ENCODE results near the gene LMTK3. TPM values are rescaled to one million over a fixed set of nuclear protein-coding genes. Genes with fewer than 3 reads are reported as not detected.

Gene LMTK3
- total and polyA plus RNA-seq, 2 donors (not counting 1 experiment from before 2014, with no cell fraction given): 0.17 TPM; not detected in 1

GRCh38 chr19:48484931-48485612, 26.6 kb downstream of the LMTK3 start:
- H4K20me1 ChIP-seq (ENCODE audit: control insufficient read depth, extremely low read depth, insufficient read depth, low read length): no peaks in the 10 kb centered on the region
- peaks cover 32% of the 10 kb centered on the region for H3K4me1 ChIP-seq (ENCODE audit: control insufficient read depth, extremely low read depth, insufficient read depth, low read length)
- no peak for DNase-seq (ENCODE audit: low read depth in 2 of 2)
- no peaks in the 10 kb centered on the region for H3K79me2 ChIP-seq (ENCODE audit: control insufficient read depth, insufficient read depth, low read length)
- H3K4me2 ChIP-seq (ENCODE audit: extremely low read depth, insufficient read depth, low read length): no peak overlapping the region
- H3K4me3 ChIP-seq (replicated peaks in 1 of 4; ENCODE audit: control extremely low read depth in 1 of 4, insufficient read depth in 1 of 4, low read depth in 3 of 4, low read length in 4 of 4): no peak overlapping the region
- H3K27me3 ChIP-seq (ENCODE audit: control insufficient read depth, insufficient read depth, low read length): no peaks in the 10 kb centered on the region
- no peak for TF ChIP-seq CTCF (conservative IDR thresholded peaks at IDR 0.05 in 1 of 2, IDR thresholded peaks at IDR 0.05 in 1 of 2; ENCODE audit: low read depth in 1 of 2, low read length in 2 of 2)
- no peak for TF ChIP-seq EZH2 (IDR thresholded peaks at IDR 0.05; ENCODE audit: low read length, missing control alignments)
- no peak overlapping the region for H3K9ac ChIP-seq (ENCODE audit: insufficient read depth, low read length)
- H2AFZ ChIP-seq (ENCODE audit: low read length): no peak overlapping the region
- H3K36me3 ChIP-seq (ENCODE audit: control insufficient read depth, insufficient read depth, low read length): no peaks in the 10 kb centered on the region
- H3K9me3 ChIP-seq (ENCODE audit: control insufficient read depth, insufficient read depth, low read depth, low read length): no peaks in the 10 kb centered on the region
- no peak overlapping the region for H3K27ac ChIP-seq (ENCODE audit: insufficient read depth, low read length)

GRCh38 chr19:48484247-48484893, 27.3 kb downstream of the LMTK3 start:
- Histone ChIP-seq H3K9me3 (ENCODE audit: control insufficient read depth, insufficient read depth, low read depth, low read length) (no peaks in the 10 kb centered on the region), H3K79me2 (ENCODE audit: control insufficient read depth, insufficient read depth, low read length) (no peaks in the 10 kb centered on the region), H2AFZ (ENCODE audit: low read length) (no peak overlapping the region), H3K4me1 (ENCODE audit: control insufficient read depth, extremely low read depth, insufficient read depth, low read length) (peaks cover 36% of the 10 kb centered on the region), H3K4me3 (replicated peaks in 1 of 4; ENCODE audit: control extremely low read depth in 1 of 4, insufficient read depth in 1 of 4, low read depth in 3 of 4, low read length in 4 of 4) (no peak overlapping the region), H3K27ac (ENCODE audit: insufficient read depth, low read length) (no peak overlapping the region), H3K9ac (ENCODE audit: insufficient read depth, low read length) (no peak overlapping the region), H3K36me3 (ENCODE audit: control insufficient read depth, insufficient read depth, low read length) (no peaks in the 10 kb centered on the region), H4K20me1 (ENCODE audit: control insufficient read depth, extremely low read depth, insufficient read depth, low read length) (no peaks in the 10 kb centered on the region), H3K4me2 (ENCODE audit: extremely low read depth, insufficient read depth, low read length) (no peak overlapping the region), H3K27me3 (ENCODE audit: control insufficient read depth, insufficient read depth, low read length) (no peaks in the 10 kb centered on the region)
- no peak for DNase-seq (ENCODE audit: low read depth in 2 of 2)
- TF ChIP-seq CTCF (conservative IDR thresholded peaks at IDR 0.05 in 1 of 2, IDR thresholded peaks at IDR 0.05 in 1 of 2; ENCODE audit: low read depth in 1 of 2, low read length in 2 of 2): no peak
- TF ChIP-seq EZH2 (IDR thresholded peaks at IDR 0.05; ENCODE audit: low read length, missing control alignments): no peak

- no peak overlapping the region for H3K4me3 ChIP-seq (replicated peaks in 1 of 4; ENCODE audit: control extremely low read depth in 1 of 4, insufficient read depth in 1 of 4, low read depth in 3 of 4, low read length in 4 of 4)
- H3K79me2 ChIP-seq (ENCODE audit: control insufficient read depth, insufficient read depth, low read length): no peaks in the 10 kb centered on the region
- DNase-seq (ENCODE audit: low read depth in 2 of 2): no peak
- peaks cover 34% of the 10 kb centered on the region for H3K4me1 ChIP-seq (ENCODE audit: control insufficient read depth, extremely low read depth, insufficient read depth, low read length)
- no peak overlapping the region for H3K27ac ChIP-seq (ENCODE audit: insufficient read depth, low read length)
- no peak overlapping the region for H3K9ac ChIP-seq (ENCODE audit: insufficient read depth, low read length)
- no peak overlapping the region for H3K4me2 ChIP-seq (ENCODE audit: extremely low read depth, insufficient read depth, low read length)
- no peaks in the 10 kb centered on the region for H4K20me1 ChIP-seq (ENCODE audit: control insufficient read depth, extremely low read depth, insufficient read depth, low read length)
- no peaks in the 10 kb centered on the region for H3K36me3 ChIP-seq (ENCODE audit: control insufficient read depth, insufficient read depth, low read length)
- H2AFZ ChIP-seq (ENCODE audit: low read length): no peak overlapping the region
- TF ChIP-seq EZH2 (IDR thresholded peaks at IDR 0.05; ENCODE audit: low read length, missing control alignments): no peak
- TF ChIP-seq CTCF (conservative IDR thresholded peaks at IDR 0.05 in 1 of 2, IDR thresholded peaks at IDR 0.05 in 1 of 2; ENCODE audit: low read depth in 1 of 2, low read length in 2 of 2): no peak
- H3K27me3 ChIP-seq (ENCODE audit: control insufficient read depth, insufficient read depth, low read length): no peaks in the 10 kb centered on the region
- no peaks in the 10 kb centered on the region for H3K9me3 ChIP-seq (ENCODE audit: control insufficient read depth, insufficient read depth, low read depth, low read length)
These were observed 28.3 kb downstream of the LMTK3 start for GRCh38 chr19:48483301-48483700.
